H1 (cell line): ENCODE data around the gene SLC25A31. TPM values are rescaled to one million over a fixed set of nuclear protein-coding genes. Genes with fewer than 3 reads are reported as not detected.

Source experiments
- CTCF ChIA-PET: fragments of 300-600 bp; sonication (Branson Sonifier 250); formaldehyde crosslinking; loops from one replicate; lab custom pipeline; 2021; ENCODE audit not compliant: partially characterized antibody; lab: Charles Lee
- POLR2A ChIA-PET: fragments of 300-600 bp; sonication (Branson Sonifier 250); formaldehyde crosslinking; loops from one replicate; lab custom pipeline; 2021; ENCODE audit warnings: inconsistent platforms; ENCODE audit not compliant: partially characterized antibody; lab: Charles Lee
- DNase-seq, 2 experiments: peaks; one replicate each; pipeline versions ENCODE4 v3.0.0 to v3.0.0-alpha.2; 2010 to 2022; ENCODE audit warnings: low spot score in 2 of 2, low read depth in 1 of 2, mixed read lengths in 1 of 2
- FAIRE-seq: peaks from 2 replicates; lab custom pipeline; 2011; peaks lifted over from hg19 to GRCh38; lab: Jason Lieb, UNC
- H2AFZ ChIP-seq: 2 replicates; pipeline ENCODE4 v1.8.1; 2012; ENCODE audit warnings: low read length, inconsistent platforms
- H2AK5ac ChIP-seq: 2 replicates; pipeline ENCODE4 v1.6.1; 2013; ENCODE audit warnings: low read depth, low read length
- H2BK120ac ChIP-seq: replicated peaks from 2 replicates; pipeline ENCODE3; 2013; ENCODE audit warnings: low read depth, low read length, inconsistent platforms
- H2BK12ac ChIP-seq: 2 replicates; pipeline ENCODE4 v1.6.1; 2013; ENCODE audit warnings: low read depth, low read length
- H2BK15ac ChIP-seq: 2 replicates; pipeline ENCODE4 v1.6.1; 2013; ENCODE audit warnings: low read length
- H2BK20ac ChIP-seq: 2 replicates; pipeline ENCODE4 v1.6.1; 2013; ENCODE audit warnings: low read length
- H2BK5ac ChIP-seq: 2 replicates; pipeline ENCODE4 v1.6.1; 2013; ENCODE audit warnings: low read depth, low read length
- H3K14ac ChIP-seq: 2 replicates; pipeline ENCODE4 v1.6.1; 2013; ENCODE audit warnings: inconsistent platforms; ENCODE audit not compliant: insufficient read length
- H3K18ac ChIP-seq: 2 replicates; pipeline ENCODE4 v1.6.1; 2013; ENCODE audit warnings: low read length; ENCODE audit errors: extremely low read depth
- H3K23ac ChIP-seq: 2 replicates; pipeline ENCODE4 v1.6.1; 2013; ENCODE audit warnings: inconsistent platforms; ENCODE audit not compliant: insufficient read length
- H3K23me2 ChIP-seq: 2 replicates; pipeline ENCODE4 v1.6.1; 2013; ENCODE audit warnings: low read depth, low read length
- H3K27ac ChIP-seq: 2 replicates; pipeline ENCODE4 v1.6.1; 2011; ENCODE audit warnings: low read depth, low read length, inconsistent platforms
- H3K27me3 ChIP-seq, 4 experiments: replicated peaks in 1 of 4; 1 replicate in 1 of 4; 2 replicates in 3 of 4; pipeline versions ENCODE4 v1.6.1 to v1.8.1; 2011 to 2013; ENCODE audit warnings: low read length in 3 of 4, mild to moderate bottlenecking in 3 of 4, inconsistent platforms in 2 of 4, mixed read lengths in 2 of 4, moderate library complexity in 1 of 4; ENCODE audit not compliant: control insufficient read depth in 3 of 4, insufficient read depth in 3 of 4; ENCODE audit errors: extremely low read depth in 1 of 4
- H3K36me3 ChIP-seq, 4 experiments: 2 replicates each; pipeline versions ENCODE4 v1.6.1 to v1.8.1; 2011 to 2013; ENCODE audit warnings: mild to moderate bottlenecking in 4 of 4, low read length in 3 of 4, moderate library complexity in 2 of 4, control low read depth in 1 of 4, inconsistent platforms in 1 of 4; ENCODE audit not compliant: insufficient read depth in 4 of 4, control insufficient read depth in 2 of 4
- H3K4ac ChIP-seq: replicated peaks from 2 replicates; pipeline ENCODE3; 2013; ENCODE audit warnings: low read length, low read depth, mixed read lengths, inconsistent platforms; ENCODE audit not compliant: insufficient read length
- H3K4me1 ChIP-seq, 4 experiments: replicated peaks in 1 of 4; 1 replicate in 1 of 4; 2 replicates in 3 of 4; pipeline versions ENCODE4 v1.6.1 to v1.8.1; 2011 to 2013; ENCODE audit warnings: low read length in 3 of 4, inconsistent platforms in 2 of 4, mixed read lengths in 1 of 4; ENCODE audit not compliant: insufficient read depth in 4 of 4, control insufficient read depth in 3 of 4
- H3K4me2 ChIP-seq, 2 experiments: 2 replicates each; pipeline versions ENCODE4 v1.6.1 to v1.8.1; 2011 to 2013; ENCODE audit warnings: low read depth in 2 of 2, low read length in 2 of 2, control low read depth in 1 of 2, inconsistent platforms in 1 of 2, mild to moderate bottlenecking in 1 of 2; ENCODE audit not compliant: insufficient read depth in 1 of 2
- H3K4me3 ChIP-seq, 4 experiments: fragments of 200-600, 300-600 bp in 1 of 4; sonication (generic), shearing (Covaris generic), sonication (Bioruptor Twin) in 1 of 4; 2 replicates each; pipeline versions ENCODE4 v1.5.1 to v1.8.1; 2011 to 2016; ENCODE audit warnings: low read length in 4 of 4, low read depth in 3 of 4, control low read depth in 2 of 4, inconsistent platforms in 2 of 4, mild to moderate bottlenecking in 2 of 4, mixed read lengths in 1 of 4, moderate library complexity in 1 of 4; ENCODE audit not compliant: insufficient read depth in 2 of 4; ENCODE audit errors: extremely low read depth in 1 of 4
- H3K56ac ChIP-seq: replicated peaks from 2 replicates; pipeline ENCODE3; 2013; ENCODE audit warnings: low read depth, mild to moderate bottlenecking, mixed read lengths, low read length, inconsistent platforms; ENCODE audit not compliant: insufficient read length
- H3K79me1 ChIP-seq: 2 replicates; pipeline ENCODE4 v1.6.1; 2013; ENCODE audit warnings: low read depth, low read length, control low read depth
- H3K79me2 ChIP-seq, 2 experiments: 2 replicates each; pipeline versions ENCODE4 v1.6.1 to v1.8.1; 2012 to 2013; ENCODE audit warnings: low read length in 2 of 2, mild to moderate bottlenecking in 2 of 2, inconsistent platforms in 1 of 2; ENCODE audit not compliant: insufficient read depth in 2 of 2, control insufficient read depth in 1 of 2
- H3K9ac ChIP-seq, 4 experiments: replicated peaks in 1 of 4; 1 replicate in 1 of 4; 2 replicates in 3 of 4; pipeline versions ENCODE4 v1.6.1 to v1.8.1; 2011 to 2013; ENCODE audit warnings: low read depth in 3 of 4, low read length in 3 of 4, control low read depth in 2 of 4, mild to moderate bottlenecking in 2 of 4, moderate library complexity in 2 of 4, inconsistent platforms in 1 of 4; ENCODE audit errors: extremely low read depth in 1 of 4
- H3K9me3 ChIP-seq, 2 experiments: 2 replicates each; pipeline versions ENCODE4 v1.6.1 to v1.8.1; 2012 to 2013; ENCODE audit warnings: mild to moderate bottlenecking in 2 of 2, moderate library complexity in 2 of 2, control low read depth in 1 of 2, inconsistent platforms in 1 of 2, low read depth in 1 of 2, low read length in 1 of 2, mixed read lengths in 1 of 2; ENCODE audit not compliant: insufficient read depth in 2 of 2
- H4K20me1 ChIP-seq, 2 experiments: replicated peaks in 1 of 2; 2 replicates each; pipeline versions ENCODE3 to v1.8.1; 2011 to 2013; ENCODE audit warnings: inconsistent platforms in 2 of 2, low read length in 2 of 2, mild to moderate bottlenecking in 1 of 2; ENCODE audit not compliant: insufficient read depth in 2 of 2, control insufficient read depth in 1 of 2
- H4K5ac ChIP-seq: 2 replicates; pipeline ENCODE4 v1.6.1; 2013; ENCODE audit warnings: low read length, low read depth, mixed read lengths, inconsistent platforms; ENCODE audit not compliant: insufficient read length
- H4K8ac ChIP-seq: 2 replicates; pipeline ENCODE4 v1.8.0; 2013; ENCODE audit warnings: mild to moderate bottlenecking, moderate library complexity, low read length, inconsistent platforms; ENCODE audit not compliant: insufficient read depth; ENCODE audit errors: extremely low read depth
- H4K91ac ChIP-seq: replicated peaks from 2 replicates; pipeline ENCODE3; 2013; ENCODE audit warnings: low read length, mixed read lengths, inconsistent platforms; ENCODE audit not compliant: insufficient read length
- NANOG ChIP-seq: IDR thresholded peaks from 2 replicates; pipeline ENCODE4 v1.6.1; 2011; ENCODE audit warnings: low read length, low read depth, mild to moderate bottlenecking, inconsistent platforms; ENCODE audit not compliant: insufficient read depth, poor library complexity, severe bottlenecking
- RAD21 ChIP-seq, 2 experiments: IDR thresholded peaks in 1 of 2; conservative IDR thresholded peaks in 1 of 2; 2 replicates each; pipeline ENCODE4 v1.6.1; 2011; ENCODE audit warnings: low read depth in 2 of 2, low read length in 2 of 2, improper control_type of control experiment in 1 of 2, inconsistent platforms in 1 of 2, mild to moderate bottlenecking in 1 of 2, moderate library complexity in 1 of 2
- TCF12 ChIP-seq: IDR thresholded peaks from 2 replicates; pipeline ENCODE4 v1.6.1; 2011; ENCODE audit warnings: low read depth, mild to moderate bottlenecking, low read length
- WGBS, 2 experiments: shearing (Covaris generic) in 1 of 2; methylation state at CpG; one replicate each; pipeline versions ENCODE4 v1.1.6 to v1.1.7; 2013 to 2015; ENCODE audit warnings: low lambda C conversion rate in 2 of 2, mixed read lengths in 2 of 2, inconsistent platforms in 1 of 2, low coverage in 1 of 2, missing lambda C conversion rate in 1 of 2; ENCODE audit not compliant: insufficient replicate concordance in 2 of 2, insufficient coverage in 1 of 2, insufficient read length in 1 of 2; ENCODE audit errors: extremely low coverage in 1 of 2, missing lambda C conversion rate in 1 of 2; 5-methylcytosine and 5-hydroxymethylcytosine counted together
- polyA plus RNA-seq, 7 experiments: library from polyadenylated mRNA; depleted of rRNA in 3 of 7; stranded (reverse) in 5 of 7; unstranded in 2 of 7; fragments of >200 nt in 5 of 7; fragments of 200-250 nt in 2 of 7; gene quantifications; 1 replicate in 5 of 7; 2 replicates in 1 of 7; 4 replicates in 1 of 7; pipeline versions ENCODE4 v1.2.1 to v1.2.3, GENCODE V29; 2011 to 2013; ENCODE audit warnings: missing spikeins in 2 of 7, mixed read lengths in 2 of 7
- total RNA-seq: library from RNA; stranded (reverse); fragmentation: NEBNext Ultra II Directional; extraction: Animal tissue kit (Norgen Biotek cat#: 25700); gene quantifications from 2 replicates; pipeline ENCODE4 v1.2.1, GENCODE V29; 2021
- TF ChIP-seq, protein P1 (sequence below), 3 experiments: IDR thresholded peaks; 1 replicate in 2 of 3; 2 replicates in 1 of 3; pipeline versions ENCODE4 v1.5.1 to v1.6.1; 2011; ENCODE audit warnings: low read length in 3 of 3, mild to moderate bottlenecking in 3 of 3, inconsistent platforms in 2 of 3, low read depth in 1 of 3, moderate library complexity in 1 of 3; ENCODE audit not compliant: insufficient read depth in 1 of 3; ENCODE audit errors: control extremely low read depth in 1 of 3

The SLC25A31 gene
- total and polyA plus RNA-seq, 2 of the 8 experiments (the other 6 are each of a cell fraction or from before 2014, with no cell fraction given), result not detected

DNA sequence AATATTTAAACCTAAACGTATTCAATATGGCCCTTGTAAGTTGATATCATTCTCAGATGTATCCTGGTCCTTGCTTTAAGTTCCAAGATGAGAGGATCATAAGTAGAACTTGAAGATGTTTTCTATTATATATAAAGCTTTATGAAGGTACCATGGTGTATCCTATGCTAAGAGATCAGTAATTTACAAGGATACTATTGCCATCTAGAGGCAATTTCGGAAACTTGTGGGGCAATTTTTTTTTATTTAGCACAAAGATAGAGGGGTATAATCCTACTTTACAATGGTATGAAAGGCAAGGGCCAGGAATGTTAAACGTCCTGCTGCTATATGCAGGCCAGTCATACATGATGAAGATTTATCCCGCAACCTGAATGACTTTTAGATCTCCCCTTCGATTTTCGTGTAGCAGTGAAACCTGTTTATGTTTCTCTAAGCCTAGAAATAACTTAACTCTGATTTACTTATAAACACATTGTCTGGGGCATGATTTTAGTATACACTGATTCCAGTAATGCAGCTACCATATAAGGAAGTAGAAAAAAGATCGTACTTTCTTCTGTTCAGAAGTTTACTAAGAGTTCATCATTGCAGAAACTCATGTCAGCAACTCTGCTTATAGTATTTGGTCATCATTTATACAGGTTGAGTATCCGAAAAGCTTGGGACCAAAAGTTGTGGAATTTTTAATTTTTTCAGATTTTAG, 2.6 kb downstream of the SLC25A31 start:
- Histone ChIP-seq H3K9me3 (no peaks in the 10 kb centered on the region), H3K4me3 (no peak overlapping the region), H4K5ac (no peak overlapping the region), H3K23me2 (no peaks in the 10 kb centered on the region), H2AFZ (peak overlapping the region; percentile 74; the same call in 1 of the 2 replicates), H3K27me3 (no peaks in the 10 kb centered on the region), H3K14ac (no peak overlapping the region), H2BK5ac (no peak overlapping the region), H3K27ac (no peak overlapping the region), H3K36me3 (no peaks in the 10 kb centered on the region), H3K56ac (no peak overlapping the region), H2AK5ac (no peak overlapping the region), H2BK20ac (no peak overlapping the region), H3K79me2 (no peaks in the 10 kb centered on the region), H3K4me2 (no peak overlapping the region), H3K23ac (no peak overlapping the region), H2BK15ac (no peak overlapping the region), H4K8ac (no peak overlapping the region), H4K20me1 (no peaks in the 10 kb centered on the region), H4K91ac (no peak overlapping the region), H3K9ac (no peak overlapping the region), H2BK120ac (no peak overlapping the region), H3K4me1 (no peaks in the 10 kb centered on the region), H3K4ac (no peak overlapping the region), H2BK12ac (no peak overlapping the region), H3K18ac (no peak overlapping the region), H3K79me1 (no peaks in the 10 kb centered on the region)
- DNase-seq, result no peak
- CTCF ChIA-PET, result interaction anchor here (0.6 to 3.4 kb wide), 50 partner anchors 8 to 544 kb away, joined by 3 to 66 read pairs (median 4); partner anchors contain the start of genes HSPA4L and INTU
- POLR2A ChIA-PET, result interaction anchor here (0.9 kb wide), 1 partner anchor 128 kb away, joined by 3 read pairs; no protein-coding TSS in a partner anchor
- TF ChIP-seq NANOG (no peak), RAD21 (IDR thresholded peaks at IDR 0.05 in 1 of 2, conservative IDR thresholded peaks at IDR 0.05 in 1 of 2; ENCODE audit: low read depth in 2 of 2, low read length in 2 of 2) (peak; percentile 68 to 76), TCF12 (no peak)
- TF ChIP-seq, protein P1, sequence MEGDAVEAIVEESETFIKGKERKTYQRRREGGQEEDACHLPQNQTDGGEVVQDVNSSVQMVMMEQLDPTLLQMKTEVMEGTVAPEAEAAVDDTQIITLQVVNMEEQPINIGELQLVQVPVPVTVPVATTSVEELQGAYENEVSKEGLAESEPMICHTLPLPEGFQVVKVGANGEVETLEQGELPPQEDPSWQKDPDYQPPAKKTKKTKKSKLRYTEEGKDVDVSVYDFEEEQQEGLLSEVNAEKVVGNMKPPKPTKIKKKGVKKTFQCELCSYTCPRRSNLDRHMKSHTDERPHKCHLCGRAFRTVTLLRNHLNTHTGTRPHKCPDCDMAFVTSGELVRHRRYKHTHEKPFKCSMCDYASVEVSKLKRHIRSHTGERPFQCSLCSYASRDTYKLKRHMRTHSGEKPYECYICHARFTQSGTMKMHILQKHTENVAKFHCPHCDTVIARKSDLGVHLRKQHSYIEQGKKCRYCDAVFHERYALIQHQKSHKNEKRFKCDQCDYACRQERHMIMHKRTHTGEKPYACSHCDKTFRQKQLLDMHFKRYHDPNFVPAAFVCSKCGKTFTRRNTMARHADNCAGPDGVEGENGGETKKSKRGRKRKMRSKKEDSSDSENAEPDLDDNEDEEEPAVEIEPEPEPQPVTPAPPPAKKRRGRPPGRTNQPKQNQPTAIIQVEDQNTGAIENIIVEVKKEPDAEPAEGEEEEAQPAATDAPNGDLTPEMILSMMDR (IDR thresholded peaks at IDR 0.05; ENCODE audit: control extremely low read depth in 1 of 3, insufficient read depth in 1 of 3, low read depth in 1 of 3, low read length in 3 of 3), result peak in 2 of 3 experiments; percentile 47 to 48; a peak in 2 of 4 replicates
- FAIRE-seq, result peak; percentile 19
- 34% methylated on average over 8 of the region's 8 CpGs; no CpG with 5 or more reads in 1 of the 2 experiments for WGBS, 2 experiments
